ENCODE measurements around the gene HDDC2. TPM values are rescaled to one million over a fixed set of nuclear protein-coding genes. Genes with fewer than 3 reads are reported as not detected.

HDDC2 gene
- total and polyA plus RNA-seq, 2 experiments from 2014 or later = 69.5 to 131 TPM

GRCh38 chr6:125268765-125269164 lies 33.0 kb downstream of the HDDC2 start (continued):
- no peak for TF ChIP-seq REST (IDR thresholded peaks at IDR 0.05; ENCODE audit: unreplicated experiment)
- TF ChIP-seq STAT1 (IDR thresholded peaks at IDR 0.05; ENCODE audit: unreplicated experiment) = no peak
- no peak for TF ChIP-seq ZNF114 (CRISPR knock-in tag; IDR thresholded peaks at IDR 0.05)
- TF ChIP-seq JUNB (IDR thresholded peaks at IDR 0.05; ENCODE audit: unreplicated experiment) = no peak

- Mint-ChIP-seq H3K4me3 (no peak overlapping the region), H3K9me3 (no peaks in the 10 kb centered on the region), H3K36me3 (ENCODE audit: low read depth) (peaks cover 5% of the 10 kb centered on the region; the same call in 1 of the 3 replicates), H3K4me1 (peaks cover 3% of the 10 kb centered on the region; the same call in 2 of the 3 replicates), H3K27me3 (ENCODE audit: insufficient read depth, low read depth, poor library complexity) (peaks cover 1% of the 10 kb centered on the region), H3K27ac (no peak overlapping the region)
- Histone ChIP-seq H3K27ac (ENCODE audit: low read depth) (no peak overlapping the region), H3K27me3 (ENCODE audit: insufficient read depth) (no peaks in the 10 kb centered on the region), H3K4me3 (no peak overlapping the region), H3K36me3 (ENCODE audit: insufficient read depth) (no peaks in the 10 kb centered on the region), H2AFZ (no peak overlapping the region), H3K4me2 (no peak overlapping the region), H4K20me1 (replicated peaks; ENCODE audit: insufficient read depth) (no peaks in the 10 kb centered on the region; the same call in 1 of the 2 replicates), H3K9me2 (ENCODE audit: insufficient read depth) (0 out of 2 replicates have a peak, but pooled peaks cover 5% of the 10 kb centered on the region), H3F3A (replicated peaks; ENCODE audit: low read depth) (no peaks in the 10 kb centered on the region), H3K79me2 (replicated peaks; ENCODE audit: insufficient read depth) (no peaks in the 10 kb centered on the region), H3K4me1 (ENCODE audit: insufficient read depth) (peaks cover 4% of the 10 kb centered on the region)
- no peak for ATAC-seq
- no peak for DNase-seq (ENCODE audit: low spot score)
- TF ChIP-seq ZNF114 (CRISPR knock-in tag; IDR thresholded peaks at IDR 0.05) = no peak
- TF ChIP-seq ZNF331 (CRISPR knock-in tag; IDR thresholded peaks at IDR 0.05; ENCODE audit: low read depth) = no peak
- no peak for TF ChIP-seq CREB1 (CRISPR knock-in tag; IDR thresholded peaks at IDR 0.05; ENCODE audit: low read depth)
- no peak for TF ChIP-seq NANOG (IDR thresholded peaks at IDR 0.05; ENCODE audit: borderline replicate concordance)
- no peak for TF ChIP-seq ETS1 (IDR thresholded peaks at IDR 0.05)
- no peak for TF ChIP-seq ZNF462 (CRISPR knock-in tag; IDR thresholded peaks at IDR 0.05)
- no peak for TF ChIP-seq EZH2phosphoT487 (IDR thresholded peaks at IDR 0.05; ENCODE audit: unreplicated experiment)
These were observed 33.8 kb downstream of the HDDC2 start for GRCh38 chr6:125267806-125268523.
